HG03108 (cell line): ENCODE data around the gene CPED1.

Experiments used
- ATAC-seq: cut with Tn5 transposase; IDR thresholded peaks from one replicate; pipeline ENCODE4 v1.9.1; 2021; ENCODE audit warnings: moderate library complexity; ENCODE audit not compliant: unreplicated experiment

Gene CPED1

DNA sequence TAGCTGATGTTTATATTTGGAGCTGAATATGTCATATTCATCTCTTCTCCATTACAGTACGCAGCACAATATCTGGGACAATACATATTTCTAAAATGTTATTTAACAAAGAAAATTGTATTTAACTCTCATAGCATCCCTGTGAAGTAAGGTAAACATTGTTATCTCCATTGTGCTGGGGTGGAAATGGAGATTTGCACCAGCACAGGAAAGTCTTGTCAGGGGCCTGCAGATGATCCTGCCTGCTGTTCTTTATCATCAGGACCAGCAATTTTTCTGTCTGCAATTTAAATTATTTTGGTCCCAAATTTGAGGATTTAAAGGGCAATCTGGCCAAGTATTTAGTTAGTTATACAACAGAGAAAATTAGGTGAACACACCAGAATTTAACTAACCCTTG, 144.4 kb downstream of the CPED1 start:
- no peak for ATAC-seq

- ATAC-seq, result no peak
Observed at GRCh38 chr7:121133444-121133843, 144.9 kb downstream of the CPED1 start.

DNA sequence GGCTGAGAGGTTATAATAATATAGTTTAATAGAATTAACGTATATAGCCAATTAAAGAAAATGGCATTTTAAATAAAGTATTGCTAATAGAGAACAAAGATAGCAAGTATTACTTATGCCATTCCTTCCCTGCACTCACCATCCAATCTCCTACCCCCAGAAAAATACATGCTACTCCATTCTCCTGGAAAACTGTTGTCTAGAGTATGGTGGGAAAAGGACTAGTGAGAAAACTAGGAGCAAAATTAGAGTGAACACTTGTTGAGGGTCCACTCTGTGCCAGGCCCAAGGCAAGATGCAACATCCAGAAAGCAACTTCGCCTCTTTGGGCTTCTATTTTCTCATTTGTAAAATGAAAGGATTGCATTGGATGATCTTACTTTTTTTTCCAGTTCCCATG, 149.1 kb downstream of the CPED1 start:
- no peak for ATAC-seq

DNA sequence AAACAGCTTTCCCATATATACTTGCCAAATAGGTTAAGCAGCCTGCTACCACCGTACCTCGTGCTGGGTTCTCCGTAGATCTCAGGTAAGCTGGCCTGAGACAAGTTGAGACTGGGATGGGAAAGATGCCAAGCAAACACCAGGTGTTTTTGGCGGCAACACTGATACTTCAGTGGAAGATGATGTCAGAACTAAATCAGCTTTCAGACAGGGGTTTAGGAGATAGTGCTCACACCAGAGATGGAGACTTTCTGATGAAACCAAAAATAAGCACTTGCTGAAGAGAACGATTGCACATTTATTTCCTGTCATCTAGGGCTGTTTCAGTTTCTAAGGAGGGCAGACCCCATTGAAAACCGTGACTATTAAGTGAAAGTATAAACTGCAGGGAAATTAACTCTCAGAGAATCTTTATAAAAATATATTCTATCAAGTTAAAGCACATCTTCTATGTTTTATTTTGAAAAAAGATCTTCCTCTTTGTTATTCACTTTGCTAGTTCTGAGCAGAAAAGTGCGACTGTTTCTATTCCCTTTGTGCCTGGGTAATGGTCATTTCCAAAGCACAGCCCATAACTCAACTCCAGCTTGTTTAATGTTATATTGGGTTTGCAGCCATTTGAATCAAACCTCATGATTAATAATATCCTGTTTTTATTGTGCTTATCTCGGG, 149.9 kb downstream of the CPED1 start:
- peak; percentile 99 for ATAC-seq

GRCh38 chr7:121139427-121139826, 150.9 kb downstream of the CPED1 start:
- no peak for ATAC-seq

DNA sequence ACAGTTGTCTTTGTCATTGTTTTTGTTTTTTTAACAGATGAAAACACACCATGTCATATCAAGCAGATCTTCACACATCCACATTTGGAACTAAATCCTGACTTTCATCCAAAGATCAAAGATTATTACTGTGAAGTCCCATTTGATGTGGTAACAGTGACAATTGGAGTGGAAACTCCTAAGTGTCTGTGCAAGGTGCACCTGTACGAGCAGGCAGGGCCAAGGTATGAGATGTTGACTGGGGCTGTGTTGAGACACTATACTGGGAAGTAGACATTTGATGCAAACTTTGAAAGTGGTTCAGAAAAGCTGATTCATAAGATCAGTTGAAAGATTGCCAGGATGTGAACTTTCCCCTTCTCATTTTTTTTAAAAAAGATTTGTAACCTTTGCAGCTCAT, 152.3 kb downstream of the CPED1 start:
- ATAC-seq, result no peak

- no peak for ATAC-seq
Observed at GRCh38 chr7:121151774-121152221, 163.3 kb downstream of the CPED1 start.

DNA sequence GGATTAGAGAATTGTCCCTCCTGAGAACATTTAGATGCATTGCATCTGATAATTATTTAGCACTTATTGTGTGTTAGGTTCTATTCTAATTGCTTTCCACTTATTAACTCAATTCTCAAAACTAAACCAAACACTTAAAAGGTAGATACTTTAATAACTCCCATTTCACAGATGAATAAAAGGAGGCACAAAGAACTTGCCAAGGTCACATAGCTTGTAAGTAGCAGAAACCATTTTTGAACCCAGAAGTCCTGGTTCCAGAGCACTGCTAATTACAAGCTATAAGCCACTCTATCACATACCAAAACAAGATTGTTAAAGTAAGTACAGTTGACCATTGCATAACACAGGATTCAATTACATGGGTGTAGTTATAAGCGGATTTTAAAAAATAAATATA, 164.9 kb downstream of the CPED1 start:
- no peak for ATAC-seq

DNA sequence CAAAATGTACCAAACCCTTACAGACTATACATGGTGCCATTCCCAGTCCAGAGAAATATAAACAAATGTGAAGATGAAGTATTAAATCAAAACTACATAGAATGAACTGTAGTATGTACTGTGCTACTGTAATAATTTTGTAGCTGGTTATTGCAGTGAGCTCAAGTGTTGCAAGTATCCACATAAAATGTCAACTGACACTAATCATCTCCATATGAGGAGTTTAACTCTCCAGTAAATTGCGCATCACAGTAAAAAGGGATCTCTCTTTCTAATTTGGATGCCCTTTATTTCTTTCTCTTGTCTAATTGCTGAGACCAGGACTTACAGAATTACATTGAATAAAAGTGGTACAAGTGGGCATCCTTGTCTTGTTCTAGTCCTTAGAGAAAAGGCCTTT, 165.5 kb downstream of the CPED1 start:
- ATAC-seq, result no peak

DNA sequence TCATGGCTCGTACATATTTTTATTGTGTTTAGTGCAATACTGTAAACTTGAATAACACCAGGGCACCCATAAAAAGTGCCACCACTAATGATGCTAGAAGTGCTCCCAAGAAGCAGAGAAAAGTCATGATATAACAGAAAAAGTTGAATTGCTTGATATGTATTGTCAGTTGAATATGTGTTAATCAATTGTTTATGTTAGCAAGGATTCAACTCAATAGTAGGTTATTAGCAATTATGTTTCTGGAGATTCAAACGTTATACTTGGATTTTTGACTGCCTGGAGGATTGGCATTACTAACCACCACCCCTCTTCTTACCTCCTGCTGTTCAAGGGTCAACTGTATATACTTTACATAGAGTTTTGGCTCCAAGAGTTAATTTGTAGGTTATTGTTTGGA, 168.3 kb downstream of the CPED1 start:
- ATAC-seq, result no peak

GRCh38 chr7:121157341-121157751, 168.8 kb downstream of the CPED1 start:
- no peak for ATAC-seq

DNA sequence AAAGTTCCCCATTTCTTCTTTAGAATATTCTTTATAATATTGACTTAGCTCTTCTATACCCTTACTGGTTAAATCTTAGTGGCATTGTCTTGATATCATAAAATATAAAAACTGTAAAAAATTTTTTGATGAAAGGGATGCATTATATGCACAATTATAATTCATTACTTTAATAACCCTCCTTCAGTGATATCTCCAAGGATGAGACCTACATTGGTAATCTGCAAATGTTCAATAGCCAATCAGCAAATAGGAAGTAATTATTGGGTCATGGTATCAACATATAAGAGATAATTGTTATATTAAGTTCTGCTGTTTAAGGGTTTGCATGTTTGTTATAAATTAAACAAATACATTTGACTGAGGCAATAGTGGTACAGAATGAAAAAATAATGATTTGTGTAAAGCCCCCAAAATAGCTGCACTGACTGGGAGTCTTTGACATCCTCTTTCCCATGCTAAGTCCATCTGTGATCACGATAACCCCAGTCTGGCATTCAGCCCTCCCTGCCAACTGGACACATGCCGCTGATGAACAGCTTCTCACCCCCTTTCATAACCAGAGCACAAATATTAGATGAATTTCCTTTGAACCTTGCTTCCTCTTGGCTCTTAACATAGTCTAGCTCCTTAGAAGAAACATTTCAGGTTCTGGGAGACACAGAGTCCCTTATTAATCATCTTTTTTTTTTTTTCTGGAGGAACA, 169.5 kb downstream of the CPED1 start:
- no peak for ATAC-seq

GRCh38 chr7:121158665-121159064, 170.2 kb downstream of the CPED1 start:
- ATAC-seq, result no peak

DNA sequence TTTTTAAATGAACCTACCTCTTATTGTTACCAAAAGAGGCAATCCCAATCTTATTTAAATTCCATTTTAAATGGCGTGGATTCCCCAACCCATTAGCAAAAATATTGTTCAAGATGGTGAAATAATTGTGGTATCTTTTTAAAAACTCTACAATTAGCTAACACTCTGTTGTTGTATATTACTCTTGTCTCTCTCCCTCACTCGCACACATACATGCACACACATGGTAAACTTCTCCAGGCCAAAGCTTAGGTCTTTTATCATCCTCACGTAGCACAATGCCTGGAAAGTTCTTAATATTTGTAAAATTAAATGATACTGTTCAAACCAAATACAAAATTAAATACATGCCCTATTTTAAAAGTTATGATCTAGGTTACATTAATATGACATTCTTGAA, 171.0 kb downstream of the CPED1 start:
- ATAC-seq, result no peak

GRCh38 chr7:121160150-121161008, 171.9 kb downstream of the CPED1 start:
- no peak for ATAC-seq

DNA sequence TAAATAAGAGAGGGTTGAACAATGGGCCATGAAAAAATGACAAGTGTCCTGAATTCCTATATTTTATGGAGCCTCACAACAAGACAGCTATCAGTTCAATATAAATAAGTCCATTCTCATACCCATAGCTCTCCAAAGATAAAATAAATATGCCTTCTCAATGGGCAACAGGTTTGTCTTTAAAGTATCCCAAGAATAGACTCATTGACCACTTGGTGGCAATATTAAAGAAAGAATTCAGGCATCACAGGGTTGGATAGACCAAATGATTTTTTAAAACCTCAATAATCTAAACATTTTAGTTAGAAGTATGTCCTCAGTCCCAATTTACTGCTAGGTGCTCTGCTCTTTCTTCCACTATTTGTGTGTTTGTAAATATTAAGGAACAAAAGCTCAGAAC, 175.2 kb downstream of the CPED1 start:
- no peak for ATAC-seq

GRCh38 chr7:121164247-121164646, 175.7 kb downstream of the CPED1 start:
- ATAC-seq, result no peak

DNA sequence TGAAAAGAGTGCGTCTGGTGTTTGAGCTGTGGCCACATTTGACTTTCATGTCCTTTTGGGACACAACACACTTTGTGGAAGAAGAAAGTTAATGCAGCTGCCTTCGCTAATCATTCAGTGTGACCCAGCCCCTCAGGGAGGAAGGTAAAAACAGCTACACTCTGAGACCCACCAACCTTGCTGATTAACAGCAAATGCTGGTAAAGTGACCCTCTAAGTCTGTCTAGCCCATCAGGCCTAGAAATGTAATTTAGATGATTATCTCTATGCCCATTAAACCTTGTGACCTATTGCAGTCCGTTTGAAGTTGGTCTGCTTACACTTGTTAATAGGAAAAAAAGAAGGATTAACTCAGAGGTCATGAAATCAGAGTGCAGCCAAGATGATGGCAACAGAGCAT, 178.4 kb downstream of the CPED1 start:
- no peak for ATAC-seq

- no peak for ATAC-seq
Observed at GRCh38 chr7:121167971-121168370, 179.5 kb downstream of the CPED1 start.

DNA sequence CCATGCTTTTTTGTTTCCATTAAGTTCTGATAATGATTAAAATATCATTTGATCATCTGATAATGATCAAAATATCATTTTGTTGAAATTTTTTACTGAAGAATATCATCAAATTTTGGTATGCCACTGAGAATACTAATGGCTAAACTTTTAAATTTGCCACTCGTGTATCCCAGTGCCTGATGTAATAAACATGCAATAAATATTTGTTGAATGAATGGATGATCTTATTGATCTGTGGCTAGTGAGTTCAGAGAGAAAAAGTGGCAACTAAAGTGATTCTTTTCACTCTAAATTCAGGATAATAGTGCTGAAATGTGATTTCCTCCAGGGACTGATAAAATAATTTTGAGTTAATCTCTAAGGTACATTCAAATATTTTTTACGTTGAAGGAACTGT, 181.0 kb downstream of the CPED1 start:
- no peak for ATAC-seq

DNA sequence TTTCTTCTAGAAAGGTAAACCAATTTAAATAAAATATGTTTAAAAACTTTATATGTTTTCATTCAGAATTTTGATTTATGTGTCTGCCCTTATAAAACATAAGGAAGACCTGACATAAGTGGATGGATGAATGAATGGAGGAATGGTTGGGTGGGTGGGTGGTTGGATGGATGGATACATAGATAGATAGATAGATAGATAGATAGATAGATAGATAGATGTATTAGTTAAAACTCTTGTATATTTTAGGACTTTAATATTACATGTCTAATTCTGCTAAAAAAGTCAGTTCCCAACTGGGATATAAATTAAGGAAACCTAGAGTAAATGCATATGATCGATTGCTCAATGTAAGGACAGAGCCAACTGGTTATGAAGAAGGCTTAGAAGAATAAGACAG, 184.0 kb downstream of the CPED1 start:
- ATAC-seq, result no peak

DNA sequence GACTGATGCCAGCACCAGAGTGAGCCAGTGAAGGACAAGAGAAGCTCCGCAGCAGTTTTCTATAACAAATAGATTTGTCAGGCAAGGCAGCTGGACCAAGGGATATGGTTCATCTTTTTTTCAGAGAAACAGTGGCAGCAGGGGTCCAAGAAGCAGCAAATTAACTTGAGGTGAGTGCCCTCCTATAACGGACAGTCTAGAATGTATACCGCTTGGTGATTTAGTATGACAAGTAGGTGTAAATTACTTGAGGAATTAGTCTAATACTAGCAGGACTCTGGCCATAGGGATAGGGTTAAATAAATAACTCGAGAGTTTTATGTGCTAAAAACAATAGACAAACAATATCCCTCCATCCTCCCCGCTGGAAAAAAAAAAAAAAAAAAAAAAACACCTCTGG, 187.3 kb downstream of the CPED1 start:
- no peak for ATAC-seq
